GM21786 (cell line): ENCODE results near the gene SPCS1.
"Not testable (repeated sequence)": the region's sequence is repeated elsewhere in the genome, so short reads cannot be mapped to it uniquely, and the experiment has no call there.

Experiments used
- ATAC-seq: cut with Tn5 transposase; IDR thresholded peaks from one replicate; pipeline ENCODE4 v1.9.1; 2021; ENCODE audit not compliant: unreplicated experiment

SPCS1 gene

DNA sequence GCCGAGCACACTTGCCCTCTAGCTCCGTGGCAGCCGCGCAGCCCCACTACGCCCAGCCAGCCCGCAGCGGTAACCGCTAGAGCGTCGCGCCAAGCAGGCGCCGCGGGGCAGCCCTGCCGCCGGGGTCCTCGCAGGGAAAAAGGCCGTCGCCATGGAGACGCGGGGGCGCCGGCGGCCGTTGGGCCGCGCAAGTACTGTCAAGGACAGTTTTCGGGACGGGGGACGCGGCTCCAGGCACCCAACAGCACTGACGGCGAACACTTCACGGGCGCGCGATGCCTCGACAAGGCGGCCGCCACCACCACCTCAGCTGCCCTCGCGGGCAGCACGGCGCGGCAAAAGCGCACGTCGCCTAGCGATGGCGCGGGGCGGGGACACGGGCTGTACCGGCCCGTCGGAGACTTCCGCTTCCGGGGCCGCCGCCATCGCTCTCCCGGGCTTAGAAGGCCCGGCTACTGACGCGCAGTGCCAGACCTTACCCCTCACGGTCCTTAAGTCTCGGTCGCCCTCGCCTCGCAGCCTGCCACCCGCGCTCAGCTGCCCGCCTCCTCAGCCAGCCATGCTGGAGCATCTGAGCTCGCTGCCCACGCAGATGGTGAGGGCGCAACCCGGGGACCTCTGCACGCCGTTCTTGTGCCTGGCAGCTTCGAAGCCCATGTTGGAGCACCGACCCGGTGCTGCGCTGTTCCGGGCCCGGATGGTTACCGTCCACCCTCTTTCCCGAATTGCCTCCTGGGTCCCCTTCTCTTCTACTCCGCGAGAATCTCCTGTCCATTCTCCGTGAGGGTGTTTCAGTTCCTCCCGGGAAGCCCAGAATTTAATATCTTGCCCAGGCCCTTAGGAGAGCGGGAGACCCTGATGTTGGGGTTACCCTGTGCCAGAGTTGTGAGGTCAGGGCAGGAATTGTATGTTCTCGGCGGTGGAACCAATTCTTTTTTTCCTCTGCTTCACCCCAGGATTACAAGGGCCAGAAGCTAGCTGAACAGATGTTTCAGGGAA, at the start of gene SPCS1, which contains the start of gene GLT8D1:
TSS of gene SPCS1 (plus strand) at position 419 of the 999 bp plus-strand sequence. CDS start at position 560, 141 bp downstream.
TSS of gene GLT8D1 (minus strand) at position 104 of the 999 bp plus-strand sequence. CDS start 5,331 bp downstream, outside the sequence.
- peak; percentile 74 for ATAC-seq

DNA sequence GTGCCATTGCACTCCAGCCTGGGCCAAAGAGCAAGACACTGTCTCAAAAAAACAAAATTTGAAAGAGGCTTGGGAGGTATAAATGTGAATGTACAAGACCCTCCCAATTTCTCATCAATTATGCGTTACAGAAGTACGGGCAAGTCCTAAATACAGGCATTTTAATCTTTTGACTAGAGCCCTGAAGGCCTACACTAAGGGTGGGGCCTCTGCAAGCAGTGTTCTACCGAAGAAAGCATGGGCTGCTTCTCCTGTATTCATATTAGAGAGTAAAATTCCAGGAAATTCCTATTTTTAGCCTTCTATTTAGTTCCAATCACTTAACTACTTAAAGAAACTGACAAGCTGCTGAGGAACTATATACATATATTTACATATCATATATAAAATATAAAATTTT, 45.9 kb upstream of the SPCS1 start:
- no peak for ATAC-seq

DNA sequence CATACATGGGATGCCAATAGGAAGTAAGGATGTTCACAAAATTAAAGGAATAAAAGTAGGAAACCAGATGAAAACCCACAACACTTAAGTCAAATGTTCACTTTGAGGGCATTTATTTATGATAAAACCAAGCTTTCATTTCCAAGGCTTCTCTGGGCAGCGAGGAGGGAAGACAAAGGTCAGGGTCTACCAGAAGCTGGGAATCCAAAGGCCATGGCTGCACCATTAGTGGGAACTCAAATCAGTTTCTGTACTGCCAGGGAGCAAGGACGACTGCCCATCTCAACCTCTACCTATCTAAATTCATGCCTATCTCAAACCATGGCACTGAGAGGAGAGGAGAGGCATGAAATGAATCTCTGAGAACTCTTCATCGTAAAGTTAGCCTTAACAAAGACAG, 42.8 kb upstream of the SPCS1 start:
- no peak for ATAC-seq

DNA sequence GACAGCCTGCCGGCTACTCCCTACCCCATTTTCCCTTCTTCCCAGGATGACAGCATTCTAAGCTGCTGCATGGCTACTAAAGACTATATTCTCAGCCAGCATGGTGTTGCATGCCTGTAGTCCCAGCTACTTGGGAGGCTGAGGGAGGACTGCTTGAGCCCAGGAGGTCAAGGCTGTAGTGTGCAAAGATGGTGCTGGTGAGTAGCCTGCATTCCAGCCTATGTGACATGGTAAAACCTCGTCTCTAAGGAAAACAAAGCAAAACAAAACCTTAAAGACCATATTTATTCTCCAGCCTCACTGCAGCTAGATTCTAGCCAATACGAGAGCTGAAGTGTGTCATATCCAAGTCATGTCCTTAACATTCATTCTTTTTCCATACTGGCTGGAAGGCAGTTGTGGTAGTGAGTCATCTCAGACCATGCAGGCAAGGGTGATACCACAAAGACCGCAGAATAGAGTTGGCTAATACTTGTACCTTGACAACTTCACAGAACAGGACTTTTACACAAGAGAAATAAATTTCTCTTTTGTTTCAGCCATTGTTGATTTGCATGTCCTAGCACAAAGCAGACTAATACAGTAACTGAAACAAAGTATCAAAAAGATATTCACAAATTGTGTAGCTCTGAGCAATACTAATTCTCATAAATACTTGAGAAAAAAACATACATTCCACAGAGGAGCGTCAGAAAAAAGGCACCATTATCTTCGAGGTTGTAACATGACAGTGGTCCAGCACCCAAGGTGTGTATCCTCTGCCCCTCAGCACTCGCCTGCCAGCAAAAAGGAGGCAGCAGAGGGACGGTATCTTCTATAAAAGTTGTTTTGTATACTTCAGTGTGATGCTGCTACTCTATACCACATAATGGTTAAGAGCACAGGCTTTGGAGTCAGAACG, 35.0 kb upstream of the SPCS1 start:
- ATAC-seq, result peak; percentile 90

DNA sequence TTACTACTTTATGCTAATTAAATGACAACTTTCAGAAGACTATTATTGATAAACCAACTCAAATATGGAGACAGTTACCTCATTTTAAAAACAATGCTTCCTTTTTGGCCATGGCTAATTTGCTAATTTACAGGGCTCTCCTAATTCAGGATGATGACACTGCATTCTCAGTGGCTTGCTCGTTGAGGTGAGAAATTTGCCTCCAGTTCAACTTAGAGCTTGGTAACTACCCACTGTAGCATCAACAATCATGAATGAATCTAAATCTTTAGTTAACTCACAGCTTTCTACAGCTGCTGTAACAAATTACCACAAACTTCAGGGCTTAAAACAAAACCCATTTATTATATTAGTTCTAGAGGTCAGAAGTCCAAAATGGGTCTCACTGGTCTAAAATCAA, 34.2 kb upstream of the SPCS1 start:
- ATAC-seq, result no peak

DNA sequence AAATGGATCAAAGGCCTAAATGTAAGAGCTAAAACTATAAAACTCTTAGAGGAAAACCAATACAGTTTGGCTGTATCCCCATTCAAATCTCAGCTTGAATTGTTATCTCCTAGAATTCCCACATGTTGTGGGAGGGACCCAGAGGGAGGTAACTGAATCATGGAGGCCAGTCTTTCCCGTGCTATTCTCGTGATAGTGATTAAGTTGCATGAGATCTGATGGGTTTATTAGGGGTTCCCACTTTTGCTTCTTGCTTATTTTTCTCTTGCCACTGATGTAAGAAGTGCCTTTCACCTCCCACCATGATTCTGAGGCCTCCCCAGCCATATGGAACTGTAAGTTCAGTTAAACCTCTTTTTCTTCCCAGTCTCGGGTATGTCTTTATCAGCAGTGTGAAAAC, 29.7 kb upstream of the SPCS1 start:
- not testable (repeated sequence) for ATAC-seq

DNA sequence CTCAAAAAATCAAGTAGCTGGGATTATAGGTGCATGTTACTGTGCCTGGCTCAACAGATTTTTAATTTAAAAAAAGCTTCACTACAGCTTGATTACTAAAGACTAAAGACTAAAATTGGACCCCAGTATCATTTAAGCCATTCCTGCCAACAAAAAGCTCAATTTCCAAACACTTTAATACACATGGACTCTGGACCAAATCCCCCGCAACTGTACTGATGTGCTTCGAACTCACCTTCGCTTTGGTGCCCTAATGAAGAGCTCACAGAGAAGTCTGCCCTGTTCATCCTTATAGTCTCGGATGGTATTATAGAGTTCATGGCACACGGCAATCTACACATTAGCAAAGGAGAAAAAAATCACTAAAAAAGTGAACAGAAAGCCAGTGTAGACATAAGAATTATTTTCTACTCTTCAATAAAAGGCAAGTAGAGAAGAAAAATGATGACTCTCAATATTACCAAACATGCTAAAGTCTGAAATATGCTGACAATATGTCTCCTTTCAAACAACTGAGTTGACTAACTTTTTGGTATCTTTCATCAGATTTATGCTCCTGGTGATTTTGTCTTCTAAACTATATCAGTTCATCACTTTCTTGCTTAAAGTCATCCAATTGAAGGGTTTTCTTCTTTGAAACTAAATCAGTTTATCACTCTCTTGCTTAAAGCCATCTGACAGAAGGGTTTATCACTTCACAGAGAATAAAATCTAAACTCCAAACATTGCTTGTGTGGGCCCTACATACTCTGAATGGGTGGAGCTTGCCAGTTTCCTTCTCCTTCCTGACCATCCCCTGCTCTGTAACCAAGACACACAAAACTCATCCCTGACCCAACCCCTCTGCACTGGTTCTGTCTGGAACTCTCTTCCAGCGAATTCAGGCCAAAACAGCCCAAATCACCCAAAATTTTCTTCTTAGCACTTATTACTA, 27.4 kb upstream of the SPCS1 start:
- no peak for ATAC-seq

DNA sequence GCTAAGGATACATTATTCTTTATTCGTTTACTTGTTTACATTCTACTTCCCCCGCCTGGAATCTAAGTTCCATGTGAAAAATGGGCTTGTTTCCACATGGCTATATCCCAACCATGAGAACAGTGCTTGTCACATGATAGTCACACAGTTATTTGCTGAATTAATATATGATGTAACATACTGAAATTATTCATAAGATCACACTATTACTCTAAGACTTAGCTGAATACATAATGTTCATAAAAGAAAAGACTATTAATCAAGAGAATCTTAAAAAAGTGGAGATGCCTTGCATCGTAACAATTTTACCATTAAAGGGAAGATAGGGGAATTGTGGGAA, 26.7 kb upstream of the SPCS1 start:
- ATAC-seq, result no peak

DNA sequence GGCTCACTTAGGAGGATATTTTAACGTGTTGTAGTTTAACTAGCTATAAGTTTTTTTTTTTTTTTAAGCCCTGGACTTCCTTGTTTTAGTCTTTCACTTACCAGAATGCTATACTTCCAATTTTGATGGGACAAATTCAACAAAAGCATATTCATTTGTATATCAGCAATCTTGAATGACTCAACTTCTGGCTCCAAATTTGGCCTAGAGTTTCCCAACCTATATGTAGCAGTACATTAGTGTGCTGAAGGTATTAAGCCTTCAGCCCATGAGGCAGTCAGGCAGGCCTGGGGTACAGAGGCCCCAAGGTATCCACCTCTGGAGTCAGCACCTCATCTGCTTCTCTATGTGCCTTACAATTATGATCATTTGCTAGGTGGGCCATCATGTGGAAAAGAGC, 26.1 kb upstream of the SPCS1 start:
- ATAC-seq, result no peak

DNA sequence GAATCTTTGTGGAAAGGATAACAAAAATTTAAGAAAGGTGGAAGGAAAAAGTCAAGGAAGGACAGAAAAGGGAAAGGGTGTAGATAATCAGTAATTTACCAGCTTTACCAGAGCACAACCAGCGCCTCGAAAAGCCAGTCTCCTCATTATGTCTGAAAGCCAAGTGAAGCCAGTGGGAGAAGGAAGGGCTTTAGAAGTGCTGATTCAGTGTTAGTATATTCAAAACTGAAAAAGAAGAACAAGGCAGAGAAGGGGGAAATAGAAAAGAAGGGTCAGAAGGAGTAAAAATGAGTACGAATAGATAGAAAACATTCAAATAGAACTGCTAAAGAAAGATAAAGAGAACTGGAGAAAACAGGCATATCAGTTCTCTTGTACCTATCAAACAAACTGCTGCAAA, 24.3 kb upstream of the SPCS1 start:
- ATAC-seq, result no peak

DNA sequence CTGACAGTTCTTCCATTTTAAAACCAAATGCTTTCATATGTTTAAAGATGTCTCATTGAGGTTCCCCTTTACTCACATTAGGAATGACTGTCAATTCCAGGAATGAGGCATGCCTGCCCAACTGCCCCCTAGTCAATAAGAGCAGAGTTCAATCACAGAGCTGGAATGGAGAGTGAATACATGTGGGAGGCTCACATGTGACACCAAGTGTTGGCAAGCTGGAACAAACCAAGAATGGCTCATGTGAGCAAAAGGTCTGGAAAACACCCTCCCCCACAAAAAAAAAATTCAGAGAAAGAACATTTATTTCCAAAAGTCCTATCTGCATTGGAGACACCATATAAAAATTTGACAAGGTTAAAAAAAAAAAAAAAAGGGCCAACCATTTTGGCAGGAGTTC, 23.9 kb upstream of the SPCS1 start:
- no peak for ATAC-seq

DNA sequence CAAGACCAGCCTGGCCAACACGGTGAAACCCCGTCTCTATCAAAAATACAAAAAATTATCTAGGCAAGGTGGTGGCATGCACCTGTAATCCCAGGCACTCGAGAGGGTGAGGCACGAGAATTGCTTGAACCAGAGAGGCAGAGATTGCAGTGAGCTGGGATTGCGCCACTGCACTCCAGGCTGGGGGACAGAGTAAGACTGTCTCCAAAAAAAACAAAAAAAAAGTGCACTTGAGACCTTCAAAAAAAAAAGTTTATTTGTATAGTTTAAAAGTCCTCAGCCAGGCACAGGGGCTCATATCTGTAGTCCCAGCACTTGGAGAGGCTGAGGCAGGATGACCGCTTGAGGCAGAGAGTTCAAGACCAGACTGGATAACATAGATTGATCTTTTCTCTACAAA, 22.3 kb upstream of the SPCS1 start:
- no peak for ATAC-seq

DNA sequence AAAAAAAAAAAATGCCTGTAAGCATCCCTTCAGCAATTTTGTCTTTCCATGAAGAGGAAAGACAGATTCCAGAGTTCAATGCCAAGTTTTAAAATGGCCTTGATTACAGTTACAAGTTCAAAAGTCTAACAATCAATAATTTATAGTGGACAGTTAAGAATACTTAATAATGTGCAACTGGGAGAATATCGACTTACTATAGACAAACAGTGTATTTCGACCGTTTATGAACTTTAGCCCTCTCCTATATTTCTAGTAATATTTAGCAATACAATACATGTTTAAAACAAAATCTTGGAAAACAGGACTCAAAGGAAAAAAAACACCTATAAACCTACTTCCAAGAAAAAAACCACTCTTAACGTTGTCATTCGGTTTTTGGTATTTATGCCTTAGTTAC, 21.7 kb upstream of the SPCS1 start:
- no peak for ATAC-seq

DNA sequence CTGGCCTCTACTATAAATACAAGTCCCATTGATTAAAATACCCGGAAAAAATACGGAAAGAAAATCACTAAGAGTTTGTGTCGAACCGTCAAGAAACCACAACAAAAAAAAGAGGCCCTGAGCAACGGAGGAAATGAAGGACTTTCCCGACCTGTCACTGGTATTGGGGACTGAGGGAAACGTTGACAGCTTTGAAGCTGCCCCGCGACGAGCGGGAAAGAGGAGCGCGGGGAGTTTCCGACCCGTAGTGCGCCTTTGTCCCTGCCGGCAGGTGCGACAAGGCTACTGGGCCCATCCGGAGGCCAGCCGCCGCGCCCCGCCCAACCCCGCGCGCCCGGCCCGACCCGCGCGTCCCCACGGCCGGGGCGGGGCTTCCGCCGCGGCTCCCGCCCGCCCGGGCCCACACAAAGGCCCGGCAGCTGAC, 20.6 kb upstream of the SPCS1 start:
- peak; percentile 76 for ATAC-seq

DNA sequence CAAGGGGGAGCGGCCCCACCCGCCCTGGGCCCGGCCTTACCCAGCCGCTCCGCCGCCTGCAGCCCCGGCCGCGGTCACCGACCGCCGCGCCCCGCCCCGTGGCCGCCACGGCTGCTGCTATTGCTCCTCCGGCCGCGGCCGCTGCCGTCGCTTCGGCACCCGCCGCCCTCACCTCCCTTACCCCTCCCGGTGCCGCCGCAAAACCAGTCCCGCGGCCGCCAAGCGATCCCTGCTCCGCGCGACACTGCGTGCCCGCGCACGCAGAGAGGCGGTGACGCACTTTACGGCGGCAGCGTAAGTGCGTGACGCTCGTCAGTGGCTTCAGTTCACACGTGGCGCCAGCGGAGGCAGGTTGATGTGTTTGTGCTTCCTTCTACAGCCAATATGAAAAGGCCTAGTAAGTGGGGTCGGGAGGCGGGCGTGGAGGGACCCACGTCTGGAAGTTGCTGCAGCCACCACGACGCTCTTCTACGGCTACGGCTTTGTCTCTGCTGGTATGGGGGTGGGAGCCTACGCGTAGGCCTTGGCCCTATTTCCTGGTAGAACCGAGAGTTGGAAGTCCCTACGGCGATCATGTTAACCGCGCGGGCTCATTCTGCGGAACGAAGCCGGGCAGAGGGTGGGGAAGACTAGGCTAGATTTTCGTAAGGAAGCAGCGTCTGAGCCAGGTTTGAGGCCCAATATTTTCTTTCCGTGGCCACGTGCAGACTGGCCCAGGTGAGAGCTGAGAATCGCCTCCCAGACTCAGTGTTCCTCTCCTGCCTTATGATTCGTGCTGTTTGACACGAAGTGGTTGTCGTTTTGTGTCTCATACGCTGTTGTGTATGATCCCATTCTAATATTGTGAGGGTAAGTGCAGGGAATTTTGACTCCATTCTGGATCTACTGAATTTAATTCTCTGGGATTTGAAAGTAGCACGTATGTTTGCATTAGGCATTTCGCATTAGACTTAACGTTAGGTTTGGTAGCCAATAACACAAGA, 19.9 kb upstream of the SPCS1 start, which contains the start of the genes GNL3 and PBRM1:
TSS of gene GNL3 (plus strand) at position 324 of the 983 bp plus-strand sequence. CDS start at position 385, 61 bp downstream.
TSS of gene PBRM1 (minus strand) at position 205 of the 983 bp plus-strand sequence.
- peak; percentile 71 for ATAC-seq

DNA sequence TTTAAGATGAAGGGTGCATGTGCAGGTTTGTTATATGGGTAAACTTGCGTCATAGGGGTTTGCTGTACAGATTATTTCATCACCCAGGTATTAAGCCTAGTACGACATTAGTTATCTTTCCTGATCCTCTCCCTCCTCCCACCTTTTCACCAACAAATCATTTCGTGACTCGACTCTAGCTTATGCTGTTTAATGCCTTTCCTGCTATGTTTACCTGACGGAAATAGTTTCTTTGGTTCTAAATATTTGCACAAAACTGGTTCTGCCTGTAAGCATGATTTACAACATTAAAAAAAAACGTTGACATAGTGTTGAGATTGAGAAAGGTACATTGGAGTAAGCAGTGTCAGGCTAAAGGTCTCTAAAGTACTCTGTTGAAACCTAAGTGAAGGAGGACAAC, 17.6 kb upstream of the SPCS1 start:
- ATAC-seq, result no peak

DNA sequence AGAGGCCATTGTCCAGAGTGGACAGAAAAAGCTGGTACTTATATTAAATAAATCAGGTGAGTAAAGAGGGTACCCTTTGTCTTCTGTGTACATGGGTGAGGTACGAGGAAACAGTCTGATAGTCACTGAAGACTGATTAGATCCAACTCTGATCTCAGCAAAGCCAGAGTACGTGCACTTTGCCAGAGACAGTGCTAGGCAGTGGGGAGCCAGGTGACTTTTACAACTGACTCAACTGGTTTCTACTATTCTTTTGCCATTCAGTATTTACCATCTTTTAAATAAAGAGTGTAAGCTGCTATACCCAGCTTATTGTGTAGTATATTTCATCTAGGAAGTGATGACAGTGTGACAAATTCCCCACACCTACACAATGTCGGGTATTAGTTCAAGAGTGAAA, 16.8 kb upstream of the SPCS1 start:
- ATAC-seq, result no peak

DNA sequence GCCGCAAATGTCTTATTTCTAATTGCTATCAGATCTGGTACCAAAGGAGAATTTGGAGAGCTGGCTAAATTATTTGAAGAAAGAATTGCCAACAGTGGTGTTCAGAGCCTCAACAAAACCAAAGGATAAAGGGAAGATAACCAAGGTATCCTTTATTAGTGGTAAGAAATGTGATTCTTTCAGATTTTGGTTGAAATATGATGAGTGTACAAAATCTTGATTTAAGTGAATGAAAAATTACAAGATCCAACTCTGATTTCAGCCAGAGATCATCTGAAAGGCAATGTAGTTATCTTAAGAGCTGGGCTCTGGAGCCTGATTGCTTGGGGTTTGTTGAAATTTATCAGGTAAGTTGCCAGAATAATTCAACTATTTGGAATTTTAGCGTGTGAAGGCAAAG, 15.3 kb upstream of the SPCS1 start:
- ATAC-seq, result no peak

DNA sequence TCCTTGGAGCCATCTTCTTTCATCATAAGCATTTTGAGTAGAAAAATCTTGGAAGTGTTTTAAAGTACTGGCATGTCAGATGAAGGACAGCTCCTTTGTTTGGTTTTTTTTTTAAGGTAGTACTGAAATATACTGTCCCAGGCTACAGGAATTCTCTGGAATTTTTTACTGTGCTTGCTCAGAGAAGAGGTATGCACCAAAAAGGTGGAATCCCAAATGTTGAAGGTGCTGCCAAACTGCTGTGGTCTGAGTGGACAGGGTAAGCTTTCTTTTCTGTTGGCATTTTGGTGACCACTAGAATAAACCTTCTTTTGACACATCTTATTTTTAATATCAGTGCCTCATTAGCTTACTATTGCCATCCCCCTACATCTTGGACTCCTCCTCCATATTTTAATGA, 12.8 kb upstream of the SPCS1 start:
- ATAC-seq, result no peak
